WERI-Rb-1 (cell line): ENCODE results near the gene RERE.

Experiments
- DNase-seq: peaks from one replicate; pipeline ENCODE4 v3.0.0-alpha.2; 2020
- H3K27ac ChIP-seq: fragments of 250-450 bp; sonication (Bioruptor Pico); 2 replicates; pipeline ENCODE4 v1.5.1; 2020; ENCODE audit warnings: mild to moderate bottlenecking, moderate library complexity
- H3K27me3 ChIP-seq: fragments of 250-450 bp; sonication (Bioruptor Pico); 2 replicates; pipeline ENCODE4 v1.5.1; 2021; ENCODE audit warnings: mild to moderate bottlenecking, low read depth, moderate library complexity; ENCODE audit not compliant: insufficient read depth, severe bottlenecking
- H3K36me3 ChIP-seq: fragments of 250-450 bp; sonication (Bioruptor Pico); 2 replicates; pipeline ENCODE4 v1.5.1; 2020; ENCODE audit warnings: mild to moderate bottlenecking, moderate library complexity
- H3K4me3 ChIP-seq: 2 replicates; pipeline ENCODE4 v1.5.1; 2011; ENCODE audit warnings: low read depth, mild to moderate bottlenecking, control low read depth, low read length
- H3K9me3 ChIP-seq: fragments of 250-450 bp; sonication (Bioruptor Pico); 2 replicates; pipeline ENCODE4 v1.5.1; 2021; ENCODE audit warnings: mild to moderate bottlenecking, moderate library complexity; ENCODE audit not compliant: severe bottlenecking
- TF ChIP-seq, protein P1 (sequence below): IDR thresholded peaks from 2 replicates; pipeline ENCODE4 v1.5.1; 2011; ENCODE audit warnings: low read depth, mild to moderate bottlenecking, control low read depth, inconsistent platforms, low read length

Gene RERE

DNA sequence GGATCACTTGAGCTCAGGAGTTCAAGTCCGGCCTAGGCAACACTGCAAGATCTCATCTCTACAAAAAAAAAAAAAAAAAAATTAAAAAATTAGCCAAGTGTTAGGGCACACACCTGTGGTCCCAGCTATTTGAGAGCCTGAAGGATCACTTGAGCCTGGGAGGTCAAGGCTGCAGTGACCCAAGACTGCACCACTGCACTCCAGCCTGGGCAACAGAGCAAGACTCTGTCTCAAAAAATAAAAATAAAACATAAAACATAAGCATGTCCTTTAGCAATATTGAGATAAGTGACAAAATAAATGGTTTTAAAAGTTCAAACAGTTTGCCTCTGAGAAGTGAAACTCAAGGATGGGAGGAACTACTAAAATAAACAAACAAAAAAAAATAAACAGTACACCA is 101.2 kb downstream of the RERE start:
- Histone ChIP-seq H3K9me3 (no peaks in the 10 kb centered on the region), H3K36me3 (no peaks in the 10 kb centered on the region), H3K27ac (no peak overlapping the region), H3K4me3 (no peak overlapping the region), H3K27me3 (no peaks in the 10 kb centered on the region)
- TF ChIP-seq, protein P1, sequence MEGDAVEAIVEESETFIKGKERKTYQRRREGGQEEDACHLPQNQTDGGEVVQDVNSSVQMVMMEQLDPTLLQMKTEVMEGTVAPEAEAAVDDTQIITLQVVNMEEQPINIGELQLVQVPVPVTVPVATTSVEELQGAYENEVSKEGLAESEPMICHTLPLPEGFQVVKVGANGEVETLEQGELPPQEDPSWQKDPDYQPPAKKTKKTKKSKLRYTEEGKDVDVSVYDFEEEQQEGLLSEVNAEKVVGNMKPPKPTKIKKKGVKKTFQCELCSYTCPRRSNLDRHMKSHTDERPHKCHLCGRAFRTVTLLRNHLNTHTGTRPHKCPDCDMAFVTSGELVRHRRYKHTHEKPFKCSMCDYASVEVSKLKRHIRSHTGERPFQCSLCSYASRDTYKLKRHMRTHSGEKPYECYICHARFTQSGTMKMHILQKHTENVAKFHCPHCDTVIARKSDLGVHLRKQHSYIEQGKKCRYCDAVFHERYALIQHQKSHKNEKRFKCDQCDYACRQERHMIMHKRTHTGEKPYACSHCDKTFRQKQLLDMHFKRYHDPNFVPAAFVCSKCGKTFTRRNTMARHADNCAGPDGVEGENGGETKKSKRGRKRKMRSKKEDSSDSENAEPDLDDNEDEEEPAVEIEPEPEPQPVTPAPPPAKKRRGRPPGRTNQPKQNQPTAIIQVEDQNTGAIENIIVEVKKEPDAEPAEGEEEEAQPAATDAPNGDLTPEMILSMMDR: no peak
- no peak for DNase-seq

GRCh38 chr1:8714173-8714572 is 103.3 kb downstream of the RERE start:
- Histone ChIP-seq H3K9me3 (no peaks in the 10 kb centered on the region), H3K36me3 (no peaks in the 10 kb centered on the region), H3K27me3 (no peaks in the 10 kb centered on the region), H3K27ac (no peak overlapping the region), H3K4me3 (no peak overlapping the region)
- TF ChIP-seq, protein P1: no peak
- DNase-seq: no peak

DNA sequence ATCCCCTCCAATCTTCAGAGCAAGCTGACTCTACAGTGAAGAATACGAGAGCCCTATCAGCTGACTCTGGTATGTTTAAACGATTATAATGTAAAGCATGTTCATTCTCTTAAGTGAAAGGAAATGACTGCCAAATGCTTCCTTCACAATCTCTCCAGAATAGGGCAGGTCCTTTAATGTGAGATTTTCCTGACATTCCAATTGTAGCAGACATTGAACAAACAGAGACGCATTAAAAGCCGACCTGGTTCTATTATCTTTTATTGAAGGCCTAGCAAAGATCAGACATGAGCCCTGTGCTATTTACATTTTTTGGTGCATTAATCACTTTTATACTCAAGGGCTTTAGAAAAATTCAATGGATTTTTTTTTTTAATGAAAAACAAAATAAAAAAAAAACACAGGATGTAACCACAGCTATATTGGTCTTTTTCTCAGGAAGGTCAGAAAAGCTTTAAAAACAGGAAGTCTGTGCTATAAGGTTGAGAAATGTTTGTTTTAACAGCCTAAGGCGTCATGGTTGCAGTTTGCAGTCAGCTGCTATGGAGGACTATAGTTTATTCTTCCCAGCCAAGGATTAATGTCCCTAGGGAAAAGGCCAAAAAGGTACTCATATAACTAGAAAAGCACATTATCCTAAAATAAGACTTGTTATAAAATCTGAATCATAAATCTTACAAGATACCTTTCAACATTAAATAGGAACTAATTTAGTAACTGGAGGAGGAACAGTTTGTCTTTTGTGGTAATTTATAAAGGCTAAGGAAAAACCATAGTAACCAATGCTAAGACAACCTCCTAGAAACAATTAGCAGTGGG is 104.8 kb downstream of the RERE start:
- no peaks in the 10 kb centered on the region for H3K9me3 ChIP-seq
- H3K27me3 ChIP-seq: no peaks in the 10 kb centered on the region
- no peak overlapping the region for H3K4me3 ChIP-seq
- H3K27ac ChIP-seq: peak overlapping the region; percentile 16; the same call in 1 of the 2 replicates
- no peak for DNase-seq
- H3K36me3 ChIP-seq: no peaks in the 10 kb centered on the region
- TF ChIP-seq, protein P1: no peak

DNA sequence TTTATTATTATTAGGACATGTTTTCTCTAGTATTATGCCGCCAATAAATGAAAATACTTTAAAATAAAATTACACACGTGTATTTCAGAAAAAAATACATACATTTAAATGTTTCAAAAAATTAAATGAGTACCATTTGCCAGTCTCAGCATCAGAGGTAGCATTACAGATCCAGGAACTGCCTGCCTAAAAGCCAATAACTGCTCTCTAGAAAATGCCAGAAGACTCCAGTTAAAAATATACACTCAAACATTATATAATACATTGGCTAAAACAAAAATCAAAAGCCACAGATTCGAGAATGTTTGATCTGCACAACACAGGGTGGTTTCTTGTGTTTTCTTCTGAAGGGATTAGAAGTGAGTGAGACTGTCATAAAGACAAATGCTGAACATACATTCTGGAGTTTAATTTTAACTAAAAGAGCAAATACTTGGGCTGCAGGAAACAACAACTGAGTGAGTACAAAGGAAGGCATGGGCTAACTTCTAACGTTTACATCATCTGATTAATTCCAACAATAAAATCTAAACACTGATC is 105.5 kb downstream of the RERE start:
- Histone ChIP-seq H3K4me3 (no peak overlapping the region), H3K36me3 (no peaks in the 10 kb centered on the region)

GRCh38 chr1:8711151-8711550 is 106.3 kb downstream of the RERE start:
- Histone ChIP-seq H3K9me3 (no peaks in the 10 kb centered on the region), H3K36me3 (no peaks in the 10 kb centered on the region), H3K27ac (no peak overlapping the region), H3K27me3 (no peaks in the 10 kb centered on the region), H3K4me3 (no peak overlapping the region)
- no peak for DNase-seq
- TF ChIP-seq, protein P1: no peak

More for the DNA sequence above, 105.5 kb downstream of the RERE start:
- Histone ChIP-seq H3K9me3 (no peaks in the 10 kb centered on the region), H3K27me3 (no peaks in the 10 kb centered on the region), H3K27ac (no peak overlapping the region)
- TF ChIP-seq, protein P1: no peak
- DNase-seq: no peak
